Measurements from ENCODE around the gene CUL7. TPM values are rescaled to one million over a fixed set of nuclear protein-coding genes. Genes with fewer than 3 reads are reported as not detected.
A peak's percentile ranks its signal among the peaks of the same experiment; 100 is the strongest.

CUL7 gene
- total and polyA plus RNA-seq, 10 of the 15 experiments (the other 5 are each of a cell fraction or from before 2014, with no cell fraction given), result 0.66 to 18.4 (median 10.9) TPM

DNA sequence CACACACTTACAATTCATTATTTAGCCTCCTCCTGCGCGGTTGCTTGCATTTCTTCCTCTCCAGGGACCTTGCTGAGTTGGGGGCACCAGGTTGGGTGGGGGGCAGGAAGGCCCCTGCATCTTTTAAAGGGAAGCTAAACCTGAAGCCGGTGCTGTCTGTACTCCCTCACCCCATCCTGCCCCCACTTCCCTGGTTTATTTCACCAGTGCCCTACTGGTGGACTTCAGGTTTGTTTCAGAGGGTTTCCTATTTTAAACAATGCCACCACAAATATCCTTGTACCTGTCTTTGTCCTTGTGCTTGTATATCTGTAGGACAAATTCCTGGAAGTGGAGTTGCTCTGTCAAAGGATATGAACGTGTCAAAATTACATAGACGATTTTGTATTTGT is 43.4 kb upstream of the CUL7 start (continued):
- TF ChIP-seq IRF4 (IDR thresholded peaks at IDR 0.05; ENCODE audit: low read depth, low read length) (no peak), TBL1XR1 (IDR thresholded peaks at IDR 0.05; ENCODE audit: low read depth, low read length) (no peak), RELA (IDR thresholded peaks at IDR 0.05; ENCODE audit: borderline replicate concordance, partially characterized antibody) (no peak)
- TF ChIP-seq, protein P1, sequence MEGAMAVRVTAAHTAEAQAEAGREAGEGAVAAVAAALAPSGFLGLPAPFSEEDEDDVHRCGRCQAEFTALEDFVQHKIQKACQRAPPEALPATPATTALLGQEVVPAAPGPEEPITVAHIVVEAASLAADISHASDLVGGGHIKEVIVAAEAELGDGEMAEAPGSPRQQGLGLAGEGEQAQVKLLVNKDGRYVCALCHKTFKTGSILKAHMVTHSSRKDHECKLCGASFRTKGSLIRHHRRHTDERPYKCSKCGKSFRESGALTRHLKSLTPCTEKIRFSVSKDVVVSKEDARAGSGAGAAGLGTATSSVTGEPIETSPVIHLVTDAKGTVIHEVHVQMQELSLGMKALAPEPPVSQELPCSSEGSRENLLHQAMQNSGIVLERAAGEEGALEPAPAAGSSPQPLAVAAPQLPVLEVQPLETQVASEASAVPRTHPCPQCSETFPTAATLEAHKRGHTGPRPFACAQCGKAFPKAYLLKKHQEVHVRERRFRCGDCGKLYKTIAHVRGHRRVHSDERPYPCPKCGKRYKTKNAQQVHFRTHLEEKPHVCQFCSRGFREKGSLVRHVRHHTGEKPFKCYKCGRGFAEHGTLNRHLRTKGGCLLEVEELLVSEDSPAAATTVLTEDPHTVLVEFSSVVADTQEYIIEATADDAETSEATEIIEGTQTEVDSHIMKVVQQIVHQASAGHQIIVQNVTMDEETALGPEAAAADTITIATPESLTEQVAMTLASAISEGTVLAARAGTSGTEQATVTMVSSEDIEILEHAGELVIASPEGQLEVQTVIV (IDR thresholded peaks at IDR 0.05; ENCODE audit: borderline replicate concordance, partially characterized antibody), result no peak

DNA sequence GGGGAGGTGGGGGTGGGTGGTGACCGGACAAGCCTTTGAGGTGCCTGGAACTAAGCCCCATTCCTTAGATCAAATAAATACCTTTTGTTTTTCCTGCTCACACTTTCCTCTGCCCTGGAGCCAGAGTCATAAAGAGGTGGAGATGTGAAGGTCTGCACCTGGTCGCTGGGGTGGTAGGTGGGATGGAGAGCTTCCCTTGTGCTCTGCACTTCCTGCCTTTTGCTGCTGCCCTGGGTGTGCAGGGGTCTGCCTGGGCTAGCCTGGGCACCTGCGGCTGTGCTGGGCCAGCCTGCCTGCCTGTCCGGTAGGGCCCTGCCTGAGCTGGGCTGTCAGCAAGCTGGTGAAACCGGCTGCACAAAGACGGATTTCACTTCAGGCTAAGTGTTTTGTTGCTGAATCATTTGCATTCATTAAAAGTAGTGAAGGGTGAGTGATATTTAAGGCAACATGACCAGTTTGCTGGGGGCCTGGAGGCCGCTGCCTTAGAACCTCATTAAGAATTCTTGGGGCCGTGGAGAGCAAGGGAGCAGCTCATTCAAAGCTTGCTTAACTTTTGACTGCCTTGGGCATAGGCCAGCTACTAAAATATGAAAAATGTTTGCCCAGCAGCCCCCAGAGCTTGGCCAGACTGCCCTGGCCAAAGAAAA is 42.9 kb upstream of the CUL7 start:
- SMC1A ChIA-PET (ENCODE audit: uncharacterized antibody, unreplicated experiment), result interaction anchor here (1.0 to 3.2 kb wide), 7 partner anchors 10 to 47 kb away, joined by 3 to 20 read pairs (median 3); partner anchors contain the start of gene CUL7
- DNase-seq (ENCODE audit: low read depth, low spot score) (no peak), FAIRE-seq (no peak), ATAC-seq (peak; percentile 72)
- peak overlapping the region; percentile 51 for H3K4me2 ChIP-seq (ENCODE audit: control insufficient read depth, insufficient read depth)
- peak overlapping the region; percentile 83 for H2AFZ ChIP-seq (ENCODE audit: control insufficient read depth, low read depth, low read length)
- H3K36me3 ChIP-seq (ENCODE audit: control insufficient read depth in 2 of 2, insufficient read depth in 2 of 2, low read length in 1 of 2), result no peaks in the 10 kb centered on the region
- intact Hi-C loops (cut with micrococcal nuclease; ENCODE audit: unreplicated experiment) (no loop called here), in situ Hi-C loops (cut with MboI) (no loop called here)
- TF ChIP-seq, protein P2, sequence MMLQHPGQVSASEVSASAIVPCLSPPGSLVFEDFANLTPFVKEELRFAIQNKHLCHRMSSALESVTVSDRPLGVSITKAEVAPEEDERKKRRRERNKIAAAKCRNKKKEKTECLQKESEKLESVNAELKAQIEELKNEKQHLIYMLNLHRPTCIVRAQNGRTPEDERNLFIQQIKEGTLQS (IDR thresholded peaks at IDR 0.05; ENCODE audit: borderline replicate concordance, extremely low read depth, low read depth, low read length), result no peak
- TF ChIP-seq MEF2A (IDR thresholded peaks at IDR 0.05; ENCODE audit: insufficient read depth, low read depth, low read length) (no peak), POLR2A (IDR thresholded peaks at IDR 0.05; ENCODE audit: low read depth, low read length) (peak; percentile 81), SMAD1 (IDR thresholded peaks at IDR 0.05; ENCODE audit: low read depth, partially characterized antibody) (no peak)
- no TSS peak for BruUV-seq (replicated peaks)
- peaks cover 19% of the 10 kb centered on the region for H3K4me1 ChIP-seq (ENCODE audit: control insufficient read depth, insufficient read depth, low read length)
- H3K27ac ChIP-seq (ENCODE audit: control insufficient read depth, insufficient read depth), result peak overlapping the region; percentile 57
- peak overlapping the region; percentile 9; the same call in 1 of the 2 replicates for H3K4me3 ChIP-seq
- CTCF ChIA-PET, result interaction anchor here (0.6 to 2.2 kb wide), 7 partner anchors 12 to 311 kb away, joined by 3 to 9 read pairs (median 3); no protein-coding TSS in a partner anchor
- RAD21 ChIA-PET (ENCODE audit: unreplicated experiment), result interaction anchor here (1.0 to 3.1 kb wide), 6 partner anchors 10 to 196 kb away, joined by 3 to 12 read pairs (median 4); partner anchors contain the start of genes KLC4 and MRPL2
- peak overlapping the region; percentile 53 for H3K9ac ChIP-seq (ENCODE audit: control insufficient read depth, insufficient read depth, low read length)
- H3K79me2 ChIP-seq (ENCODE audit: control insufficient read depth, insufficient read depth, low read length), result no peaks in the 10 kb centered on the region
- H3K9me3 ChIP-seq (replicated peaks; ENCODE audit: control insufficient read depth, insufficient read depth, low read length), result no peaks in the 10 kb centered on the region
- POLR2A ChIA-PET, result interaction anchor here (0.5 to 3.2 kb wide), 9 partner anchors 10 to 904 kb away, joined by 3 to 12 read pairs (median 3); no protein-coding TSS in a partner anchor
- no peaks in the 10 kb centered on the region for H4K20me1 ChIP-seq (ENCODE audit: control insufficient read depth, insufficient read depth)
- no peaks in the 10 kb centered on the region for H3K27me3 ChIP-seq (replicated peaks in 1 of 2; ENCODE audit: control insufficient read depth in 2 of 2, insufficient read depth in 2 of 2, low read length in 1 of 2)
- WGBS (ENCODE audit: insufficient coverage, insufficient replicate concordance, low lambda C conversion rate, missing lambda C conversion rate), result 50% methylated on average over 8 of the region's 8 CpGs

All from GM12878 (cell line).